GM19468 (cell line): Measurements from ENCODE around the gene PPP2R3B.
"Not testable (repeated sequence)": the region's sequence is repeated elsewhere in the genome, so short reads cannot be mapped to it uniquely, and the experiment has no call there.

Source experiments
- ATAC-seq: cut with Tn5 transposase; IDR thresholded peaks from one replicate; pipeline ENCODE4 v1.9.1; 2021; ENCODE audit warnings: mild to moderate bottlenecking, moderate library complexity, moderate number of reproducible peaks; ENCODE audit not compliant: unreplicated experiment; ENCODE audit errors: extremely low read depth

Gene PPP2R3B

GRCh38 chrX:355329-356050 is 31.2 kb downstream of the PPP2R3B start:
- no peak for ATAC-seq

GRCh38 chrX:353566-354535 is 32.9 kb downstream of the PPP2R3B start:
- ATAC-seq: no peak

GRCh38 chrX:352582-353314 is 34.0 kb downstream of the PPP2R3B start:
- ATAC-seq: no peak

- no peak for ATAC-seq
Observed at GRCh38 chrX:352181-352580, 34.5 kb downstream of the PPP2R3B start.

- no peak for ATAC-seq
Observed at GRCh38 chrX:351736-352135, 35.0 kb downstream of the PPP2R3B start.

- ATAC-seq: not testable (repeated sequence)
Observed at GRCh38 chrX:351324-351641, 35.4 kb downstream of the PPP2R3B start.

GRCh38 chrX:350534-351323 is 36.0 kb downstream of the PPP2R3B start:
- no peak for ATAC-seq

- ATAC-seq: no peak
Observed at GRCh38 chrX:350148-350533, 36.6 kb downstream of the PPP2R3B start.

GRCh38 chrX:349702-350101 is 37.0 kb downstream of the PPP2R3B start:
- no peak for ATAC-seq

- ATAC-seq: no peak
Observed at GRCh38 chrX:349196-349595, 37.5 kb downstream of the PPP2R3B start.

- ATAC-seq: no peak
Observed at GRCh38 chrX:348461-349117, 38.1 kb downstream of the PPP2R3B start.

GRCh38 chrX:347351-348117 is 39.2 kb downstream of the PPP2R3B start:
- ATAC-seq: no peak

GRCh38 chrX:346034-346813 is 40.5 kb downstream of the PPP2R3B start:
- ATAC-seq: no peak

- no peak for ATAC-seq
Observed at GRCh38 chrX:345020-345925, 41.4 kb downstream of the PPP2R3B start.

- no peak for ATAC-seq
Observed at GRCh38 chrX:344371-344901, 42.3 kb downstream of the PPP2R3B start.

- ATAC-seq: no peak
Observed at GRCh38 chrX:341541-342101, 45.1 kb downstream of the PPP2R3B start.
